ENCODE data around the gene C5AR1.

- TF ChIP-seq CTCF (IDR thresholded peaks at IDR 0.05) (no peak), POLR2AphosphoS5 (IDR thresholded peaks at IDR 0.05) (no peak), POLR2A (IDR thresholded peaks at IDR 0.05) (no peak), EP300 (IDR thresholded peaks at IDR 0.05) (no peak)
Measured at GRCh38 chr19:47362321-47362720, 52.7 kb downstream of the C5AR1 start.

All from upper lobe of left lung (tissue), 4 donors.